Activated CD8-positive, alpha-beta memory T cell treated with anti-CD3 and anti-CD28 coated beads for 24 hours (primary cell): Measurements from ENCODE around the gene AKAP12.

ENCODE experiments used
- DNase-seq: peaks from one replicate; pipeline ENCODE4 v3.0.0-alpha.2; 2020

Gene AKAP12

GRCh38 chr6:151385177-151385576 lies 145.4 kb downstream of the AKAP12 start:
- DNase-seq = no peak

GRCh38 chr6:151387175-151387970 lies 147.6 kb downstream of the AKAP12 start:
- DNase-seq = no peak

DNA sequence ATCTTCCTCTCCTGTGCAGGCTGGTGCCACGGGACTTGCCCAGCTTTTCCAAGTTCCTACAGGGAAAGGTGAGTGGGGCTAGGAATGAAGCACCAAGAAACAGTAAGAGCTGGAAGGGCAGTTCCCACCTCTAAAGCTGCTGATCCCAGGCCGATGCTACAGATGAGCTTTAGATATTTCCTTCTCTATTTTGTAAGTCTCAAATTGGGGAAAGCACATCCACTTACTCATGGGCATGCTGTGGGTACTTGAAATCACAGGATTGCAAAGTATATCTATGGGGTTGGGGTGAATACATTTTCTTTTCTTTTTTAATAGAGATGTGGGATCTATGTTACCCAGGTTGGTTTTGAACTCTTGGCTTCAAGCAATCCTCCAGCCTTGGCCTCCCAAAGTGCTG lies 148.5 kb downstream of the AKAP12 start:
- DNase-seq = no peak

DNA sequence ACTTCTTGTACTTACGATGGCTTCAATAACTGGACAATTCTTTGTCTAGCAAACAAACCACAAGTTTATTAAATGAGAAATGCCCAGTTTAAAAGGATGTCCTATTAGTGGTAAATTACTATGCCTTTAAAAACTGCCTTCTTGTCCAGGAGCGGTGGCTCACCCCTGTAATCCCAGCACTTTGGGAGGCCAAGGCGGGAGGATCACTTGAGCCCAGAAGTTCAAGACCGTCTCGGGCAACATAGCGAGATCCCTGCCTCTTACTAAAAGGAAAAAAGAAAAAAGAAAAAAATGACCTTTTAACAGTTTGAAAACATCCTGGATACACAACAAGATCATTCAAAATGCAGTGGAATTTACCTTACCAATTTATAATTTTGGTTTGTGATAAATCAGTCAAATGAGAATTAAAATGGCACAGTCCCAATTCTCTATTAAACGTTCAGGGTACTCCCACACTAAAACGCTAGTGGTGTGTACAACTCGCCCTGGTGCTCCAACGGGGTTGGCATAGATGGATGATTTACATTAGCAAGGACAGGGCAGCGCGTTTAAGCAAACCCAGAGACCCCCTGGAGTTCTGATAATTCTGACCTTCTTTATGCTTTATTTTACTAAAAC lies 149.3 kb downstream of the AKAP12 start:
- no peak for DNase-seq

DNA sequence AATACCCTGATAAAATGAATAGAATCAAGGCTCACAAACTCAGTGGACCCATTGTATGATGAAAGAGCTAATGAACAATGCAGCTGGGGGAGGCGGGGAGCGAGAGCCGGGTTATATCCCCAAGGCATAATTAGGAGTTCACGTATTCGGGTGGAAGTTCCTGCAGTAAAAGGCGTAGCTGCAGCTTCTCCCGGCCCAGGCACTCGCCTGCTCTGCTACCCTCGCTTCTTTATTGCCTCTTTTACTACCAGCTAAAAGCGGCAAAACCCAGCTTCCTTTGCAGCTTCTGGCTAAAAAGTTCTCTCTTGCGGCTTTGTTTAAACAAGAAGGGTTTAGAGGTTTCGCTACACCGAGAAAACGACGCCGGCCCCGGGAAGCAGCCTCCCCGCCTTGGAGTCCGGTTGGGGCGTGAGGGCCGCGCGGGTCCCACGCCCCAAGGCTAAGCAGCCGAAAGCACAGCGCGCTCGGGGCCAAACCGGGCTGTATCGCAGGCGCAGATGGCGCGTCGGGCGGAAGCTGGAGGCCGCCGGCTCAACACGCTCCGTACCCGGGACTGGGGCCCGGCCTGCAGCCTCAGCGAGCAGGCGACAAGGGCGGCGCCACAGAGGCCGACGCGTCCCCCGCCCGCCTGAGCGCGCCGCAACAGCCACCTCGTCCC lies 150.0 kb downstream of the AKAP12 start:
- no peak for DNase-seq

DNA sequence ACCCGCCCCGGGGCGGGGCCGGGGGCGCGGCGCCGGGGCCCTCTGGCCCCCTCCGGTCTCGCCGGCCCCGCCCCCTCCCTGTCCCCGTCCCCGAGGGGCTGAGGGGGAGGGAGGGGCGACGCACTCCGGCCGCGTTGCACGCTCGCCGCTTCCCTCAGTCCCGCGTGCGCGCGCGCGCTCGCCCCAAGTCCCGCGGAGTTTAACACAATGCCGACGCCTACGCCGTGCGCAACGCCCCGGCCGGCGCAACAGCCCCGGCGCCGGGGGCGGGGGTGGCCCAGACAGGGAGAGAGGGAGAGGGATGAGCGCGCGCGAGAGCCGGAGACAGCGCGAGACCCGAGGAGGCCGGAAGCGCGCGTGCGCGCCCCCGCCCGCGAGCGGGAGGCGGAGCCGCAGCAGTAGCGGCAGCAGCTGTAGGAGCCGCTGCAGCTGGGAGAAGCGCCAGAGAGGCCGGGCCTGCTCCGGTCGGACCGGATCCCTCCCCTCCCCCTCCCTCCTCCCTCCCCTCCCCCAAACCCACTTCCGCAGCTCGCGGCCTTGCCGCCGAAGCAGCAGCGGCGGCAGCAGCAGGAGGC lies 150.6 kb downstream of the AKAP12 start:
- peak; percentile 98 for DNase-seq

DNA sequence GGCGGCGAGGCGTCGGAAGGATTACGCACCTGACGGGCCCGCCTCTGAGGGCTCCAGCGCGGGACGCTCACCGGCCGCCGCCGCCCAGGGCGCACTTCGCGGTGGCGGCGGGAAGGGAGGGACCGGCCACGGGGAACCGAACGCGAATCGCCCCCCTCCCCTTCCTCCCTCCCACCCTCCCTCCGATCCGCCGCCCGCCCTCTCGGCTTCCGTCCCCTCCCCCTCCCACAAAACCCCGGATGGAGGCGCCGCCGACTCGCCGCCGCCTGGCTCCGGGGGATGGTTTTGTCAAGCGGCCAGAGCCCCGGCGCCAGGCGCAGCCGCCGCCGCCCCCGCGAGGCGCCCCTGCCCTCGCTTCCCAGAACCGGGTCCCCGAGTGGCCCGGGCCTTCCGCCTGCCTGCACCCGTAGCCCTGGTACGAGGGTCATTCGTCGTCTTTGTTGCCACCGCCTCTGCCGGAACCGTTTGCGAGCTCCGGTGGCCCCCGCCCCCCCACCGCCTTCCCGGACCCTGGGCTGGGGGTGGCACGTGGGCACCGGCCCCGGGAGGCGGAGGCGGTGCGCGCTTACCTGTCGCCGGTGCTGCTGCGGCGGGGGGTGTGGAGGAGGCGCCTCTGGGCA lies 151.2 kb downstream of the AKAP12 start:
- DNase-seq = peak; percentile 91

DNA sequence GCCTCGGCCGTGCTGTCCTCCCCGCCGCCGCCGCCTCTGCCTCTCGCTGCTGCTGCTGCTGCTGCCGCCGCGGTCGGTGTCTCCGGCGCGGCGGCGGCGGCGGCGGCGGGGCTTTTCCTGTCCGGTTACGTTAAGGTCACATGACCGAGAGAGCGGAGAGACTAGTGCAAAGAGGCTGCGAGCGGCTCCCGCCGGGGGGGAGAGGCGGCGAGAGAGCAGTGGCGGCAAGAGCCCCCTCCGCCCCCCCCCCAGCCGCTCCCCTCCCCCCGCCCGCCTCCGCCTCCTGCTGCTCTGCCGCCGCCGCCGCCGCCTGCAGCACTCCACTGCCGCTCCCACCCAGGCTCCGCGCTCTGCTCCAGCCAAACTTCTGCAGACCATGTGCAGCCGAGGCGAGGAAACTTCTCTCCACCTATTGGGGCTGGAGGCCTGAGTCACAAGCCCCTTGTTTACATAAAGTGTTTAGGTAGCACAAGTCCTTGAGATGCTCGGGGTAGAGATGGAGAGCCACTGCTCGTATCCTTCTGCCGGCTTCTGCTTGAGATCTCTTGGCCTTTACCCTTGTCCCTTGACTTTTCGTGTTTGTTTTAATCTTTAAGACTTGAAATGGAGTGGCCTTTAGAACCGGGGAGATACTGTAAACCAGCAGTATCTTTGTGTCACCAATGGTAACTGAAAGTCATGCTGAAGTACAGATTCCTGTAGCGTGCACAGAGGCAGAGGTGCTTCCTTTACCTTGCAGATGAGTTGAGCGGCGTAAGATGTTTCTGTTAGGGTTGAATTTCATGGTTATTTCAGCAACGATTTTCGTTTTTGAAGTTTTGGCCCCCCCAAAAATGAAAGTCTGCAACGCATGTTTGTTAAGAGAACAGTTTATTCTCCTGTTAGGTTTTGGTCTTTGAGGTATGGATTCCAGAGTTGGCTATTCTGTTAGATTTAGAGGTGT lies 152.0 kb downstream of the AKAP12 start, which contains the start of gene ZBTB2:
TSS of gene ZBTB2 (minus strand) at position 89 of the 943 bp plus-strand sequence. CDS start 17,922 bp downstream, outside the sequence.
- DNase-seq = peak; percentile 87

DNA sequence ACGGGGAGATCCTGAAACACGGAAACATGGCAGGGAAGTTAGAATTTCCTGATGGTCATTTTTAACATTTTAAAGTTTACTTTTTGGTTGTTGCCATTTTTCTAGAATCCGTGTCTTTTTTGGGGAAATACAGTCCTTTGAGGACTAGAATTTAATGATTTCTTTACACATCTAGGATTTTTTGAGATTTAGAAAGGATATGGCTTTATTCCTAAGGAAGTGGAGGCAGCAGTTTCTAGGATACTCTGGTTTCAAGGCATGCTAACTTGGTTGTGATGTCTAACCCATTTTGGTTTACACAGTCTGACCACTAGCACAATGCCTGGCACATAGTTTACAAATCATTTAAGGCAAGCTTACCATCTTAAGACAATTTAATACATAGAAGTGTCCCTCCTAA lies 152.7 kb downstream of the AKAP12 start:
- DNase-seq = no peak

DNA sequence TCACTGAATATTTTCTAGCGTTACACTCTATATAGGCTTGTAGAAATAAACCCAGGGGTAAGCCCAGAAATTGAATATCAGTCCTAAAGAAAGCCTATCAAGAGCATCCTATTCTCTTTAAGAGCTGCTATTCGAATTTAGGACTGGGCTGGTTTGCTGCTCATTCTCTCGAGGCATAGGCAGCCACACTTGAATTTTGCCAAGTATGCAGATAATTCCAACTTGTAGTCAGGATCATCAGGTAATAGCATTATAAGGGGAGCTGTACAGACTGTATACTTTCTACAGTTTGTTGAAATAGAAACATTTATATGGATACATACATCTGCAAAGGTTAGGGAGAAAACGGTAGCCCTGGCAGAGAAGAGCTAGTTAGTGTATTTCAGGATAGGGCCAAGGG lies 153.6 kb downstream of the AKAP12 start:
- no peak for DNase-seq

- no peak for DNase-seq
These were observed 159.9 kb downstream of the AKAP12 start for GRCh38 chr6:151399679-151400078.

GRCh38 chr6:151400473-151400872 lies 160.7 kb downstream of the AKAP12 start:
- DNase-seq = no peak

GRCh38 chr6:151402228-151402627 lies 162.5 kb downstream of the AKAP12 start:
- DNase-seq = no peak

DNA sequence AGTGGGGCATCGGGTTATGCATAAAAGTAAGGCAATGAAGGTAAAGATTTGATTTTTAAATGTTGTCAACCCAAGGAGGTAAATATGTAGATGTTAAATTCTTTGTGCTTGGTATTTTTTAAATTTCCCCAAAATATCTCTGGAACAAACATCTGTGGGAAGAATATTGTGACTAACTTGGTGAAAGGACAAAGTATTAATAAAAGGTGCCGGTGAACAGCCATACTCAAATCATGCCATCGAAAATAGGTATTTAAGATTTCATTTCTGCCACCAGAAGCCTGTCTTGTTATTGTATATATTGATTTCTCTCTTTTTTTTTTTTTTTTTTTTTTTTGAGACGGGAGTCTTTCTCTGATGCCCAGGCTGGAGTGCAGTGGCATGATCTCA lies 164.1 kb downstream of the AKAP12 start:
- DNase-seq = no peak
